Panc1 (cell line): ENCODE measurements around the gene MED9.

ENCODE experiments used
- POLR2AphosphoS5 ChIP-seq: IDR thresholded peaks from 2 replicates; pipeline ENCODE4 v1.6.1; 2012; ENCODE audit warnings: mild to moderate bottlenecking, low read depth, low read length, moderate library complexity
- TCF7L2 ChIP-seq: IDR thresholded peaks from 2 replicates; pipeline ENCODE4 v1.6.1; 2011; ENCODE audit warnings: mild to moderate bottlenecking, low read depth, low read length, inconsistent platforms
- TF ChIP-seq, protein P1 (sequence below): fragments of 450-650 bp; IDR thresholded peaks from 2 replicates; pipeline ENCODE4 v1.5.1; 2017; ENCODE audit warnings: mild to moderate bottlenecking
- TF ChIP-seq, protein P2 (sequence below), 2 experiments: IDR thresholded peaks; 2 replicates each; pipeline ENCODE4 v1.6.1; 2011 to 2012; ENCODE audit warnings: low read depth in 2 of 2, control low read depth in 1 of 2, low read length in 1 of 2, mild to moderate bottlenecking in 1 of 2, moderate library complexity in 1 of 2; ENCODE audit not compliant: insufficient read depth in 1 of 2

DNA sequence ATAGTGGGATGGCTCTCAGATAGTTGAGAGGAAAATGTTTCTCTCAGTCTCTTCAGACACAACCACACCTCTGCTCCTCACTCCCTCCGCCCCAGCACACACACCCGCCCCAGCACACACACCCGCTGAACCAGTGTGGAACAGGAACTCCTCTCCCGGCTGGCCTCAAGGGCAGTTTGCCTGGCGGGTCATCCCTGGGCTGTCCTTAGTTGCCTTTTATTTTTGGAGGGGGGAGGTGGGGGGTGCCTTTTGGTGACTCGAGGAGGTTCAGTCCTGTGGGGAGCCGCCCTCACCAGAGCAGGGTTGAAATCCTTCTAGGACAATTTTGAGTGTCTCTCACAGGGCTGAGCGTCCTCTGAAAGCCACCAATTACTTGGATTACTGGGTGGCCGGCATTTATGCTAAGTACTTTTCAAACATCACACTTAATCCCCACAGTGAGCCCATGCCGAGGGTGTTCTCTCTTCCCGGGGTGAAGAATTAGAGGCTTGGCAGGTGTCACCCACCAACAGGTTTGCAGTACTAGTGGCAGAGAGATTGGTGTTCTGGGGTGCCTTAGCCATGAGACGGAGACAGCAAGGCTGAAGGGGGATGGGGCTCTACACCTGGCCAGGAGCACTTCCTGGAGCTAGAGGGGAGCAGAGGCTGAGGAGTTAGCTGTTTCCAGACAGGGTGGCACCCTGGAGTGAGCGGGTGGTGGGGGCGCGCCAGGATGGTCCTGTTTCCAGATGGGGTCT, 16.6 kb downstream of the MED9 start:
- TF ChIP-seq, protein P1, sequence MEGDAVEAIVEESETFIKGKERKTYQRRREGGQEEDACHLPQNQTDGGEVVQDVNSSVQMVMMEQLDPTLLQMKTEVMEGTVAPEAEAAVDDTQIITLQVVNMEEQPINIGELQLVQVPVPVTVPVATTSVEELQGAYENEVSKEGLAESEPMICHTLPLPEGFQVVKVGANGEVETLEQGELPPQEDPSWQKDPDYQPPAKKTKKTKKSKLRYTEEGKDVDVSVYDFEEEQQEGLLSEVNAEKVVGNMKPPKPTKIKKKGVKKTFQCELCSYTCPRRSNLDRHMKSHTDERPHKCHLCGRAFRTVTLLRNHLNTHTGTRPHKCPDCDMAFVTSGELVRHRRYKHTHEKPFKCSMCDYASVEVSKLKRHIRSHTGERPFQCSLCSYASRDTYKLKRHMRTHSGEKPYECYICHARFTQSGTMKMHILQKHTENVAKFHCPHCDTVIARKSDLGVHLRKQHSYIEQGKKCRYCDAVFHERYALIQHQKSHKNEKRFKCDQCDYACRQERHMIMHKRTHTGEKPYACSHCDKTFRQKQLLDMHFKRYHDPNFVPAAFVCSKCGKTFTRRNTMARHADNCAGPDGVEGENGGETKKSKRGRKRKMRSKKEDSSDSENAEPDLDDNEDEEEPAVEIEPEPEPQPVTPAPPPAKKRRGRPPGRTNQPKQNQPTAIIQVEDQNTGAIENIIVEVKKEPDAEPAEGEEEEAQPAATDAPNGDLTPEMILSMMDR: no peak
- no peak for TF ChIP-seq POLR2AphosphoS5
- TF ChIP-seq TCF7L2: no peak
- TF ChIP-seq, protein P2, sequence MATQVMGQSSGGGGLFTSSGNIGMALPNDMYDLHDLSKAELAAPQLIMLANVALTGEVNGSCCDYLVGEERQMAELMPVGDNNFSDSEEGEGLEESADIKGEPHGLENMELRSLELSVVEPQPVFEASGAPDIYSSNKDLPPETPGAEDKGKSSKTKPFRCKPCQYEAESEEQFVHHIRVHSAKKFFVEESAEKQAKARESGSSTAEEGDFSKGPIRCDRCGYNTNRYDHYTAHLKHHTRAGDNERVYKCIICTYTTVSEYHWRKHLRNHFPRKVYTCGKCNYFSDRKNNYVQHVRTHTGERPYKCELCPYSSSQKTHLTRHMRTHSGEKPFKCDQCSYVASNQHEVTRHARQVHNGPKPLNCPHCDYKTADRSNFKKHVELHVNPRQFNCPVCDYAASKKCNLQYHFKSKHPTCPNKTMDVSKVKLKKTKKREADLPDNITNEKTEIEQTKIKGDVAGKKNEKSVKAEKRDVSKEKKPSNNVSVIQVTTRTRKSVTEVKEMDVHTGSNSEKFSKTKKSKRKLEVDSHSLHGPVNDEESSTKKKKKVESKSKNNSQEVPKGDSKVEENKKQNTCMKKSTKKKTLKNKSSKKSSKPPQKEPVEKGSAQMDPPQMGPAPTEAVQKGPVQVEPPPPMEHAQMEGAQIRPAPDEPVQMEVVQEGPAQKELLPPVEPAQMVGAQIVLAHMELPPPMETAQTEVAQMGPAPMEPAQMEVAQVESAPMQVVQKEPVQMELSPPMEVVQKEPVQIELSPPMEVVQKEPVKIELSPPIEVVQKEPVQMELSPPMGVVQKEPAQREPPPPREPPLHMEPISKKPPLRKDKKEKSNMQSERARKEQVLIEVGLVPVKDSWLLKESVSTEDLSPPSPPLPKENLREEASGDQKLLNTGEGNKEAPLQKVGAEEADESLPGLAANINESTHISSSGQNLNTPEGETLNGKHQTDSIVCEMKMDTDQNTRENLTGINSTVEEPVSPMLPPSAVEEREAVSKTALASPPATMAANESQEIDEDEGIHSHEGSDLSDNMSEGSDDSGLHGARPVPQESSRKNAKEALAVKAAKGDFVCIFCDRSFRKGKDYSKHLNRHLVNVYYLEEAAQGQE (IDR thresholded peaks at IDR 0.05; ENCODE audit: insufficient read depth in 1 of 2, low read depth in 2 of 2, low read length in 1 of 2): no peak
